Measurements from ENCODE around the gene TRAPPC12.
"Not testable (repeated sequence)": the region's sequence is repeated elsewhere in the genome, so short reads cannot be mapped to it uniquely, and the experiment has no call there.

Gene TRAPPC12

DNA sequence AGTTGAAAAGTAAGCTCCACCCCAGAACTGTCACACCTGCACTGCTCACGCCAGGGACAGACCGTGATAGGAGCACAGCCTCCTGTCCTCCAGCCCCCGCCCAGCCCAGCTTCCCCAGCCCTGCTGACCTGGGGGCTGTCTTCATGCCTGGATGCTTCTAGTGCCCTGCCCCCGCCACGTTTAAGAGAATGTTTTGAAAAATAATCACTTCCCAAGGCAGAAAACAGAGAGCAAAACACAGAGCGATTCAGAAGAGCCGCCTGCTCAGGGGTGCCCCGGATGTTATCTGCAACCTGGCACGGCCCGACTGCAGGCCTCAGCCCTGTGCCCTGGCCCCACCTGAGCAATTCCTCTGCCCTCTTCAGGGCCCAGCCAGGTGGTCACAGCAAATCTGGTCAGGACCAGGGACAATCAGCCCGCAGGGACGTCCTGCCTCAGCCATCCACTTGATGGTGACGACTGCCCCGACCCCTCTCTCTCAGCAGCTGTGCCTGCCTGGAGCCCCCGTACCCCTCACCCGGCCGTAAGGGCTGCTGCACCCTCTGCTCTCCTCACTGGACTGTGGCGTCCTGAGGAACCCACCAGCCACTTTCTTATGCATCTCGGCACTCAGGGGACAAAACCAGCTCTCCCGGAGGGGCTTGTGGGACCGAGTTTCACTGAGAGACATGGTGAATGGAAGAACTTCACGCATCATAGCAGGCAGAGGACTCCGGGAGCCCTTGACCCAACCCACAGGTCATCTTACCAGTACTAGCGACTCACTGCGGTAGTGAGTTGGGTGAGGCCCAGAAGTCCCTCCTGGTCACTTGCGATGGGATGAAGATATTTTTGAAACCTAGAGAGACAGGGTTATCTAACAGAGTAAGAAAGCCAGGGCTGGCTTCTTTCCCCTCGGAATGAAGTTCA lies 109.6 kb downstream of the TRAPPC12 start:
- DNase-seq, result peak; percentile 55

DNA sequence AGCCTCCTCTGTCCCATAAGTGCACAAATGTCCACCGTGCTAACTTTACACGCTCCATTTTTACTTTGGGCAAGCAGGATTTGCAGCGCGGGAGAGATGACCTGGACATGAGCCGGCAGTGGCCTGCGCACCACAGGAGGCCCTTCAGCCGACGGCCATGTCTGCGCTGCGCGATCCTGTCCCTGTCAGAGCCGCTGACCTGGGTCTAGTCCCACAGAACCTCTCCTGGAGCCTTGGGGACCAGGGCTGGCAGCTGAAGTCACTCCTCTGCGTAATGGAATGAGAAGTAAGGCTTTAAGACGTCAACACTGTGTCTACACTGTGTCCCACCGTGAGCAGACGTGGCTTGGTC lies 110.2 kb downstream of the TRAPPC12 start:
- DNase-seq, result no peak

DNA sequence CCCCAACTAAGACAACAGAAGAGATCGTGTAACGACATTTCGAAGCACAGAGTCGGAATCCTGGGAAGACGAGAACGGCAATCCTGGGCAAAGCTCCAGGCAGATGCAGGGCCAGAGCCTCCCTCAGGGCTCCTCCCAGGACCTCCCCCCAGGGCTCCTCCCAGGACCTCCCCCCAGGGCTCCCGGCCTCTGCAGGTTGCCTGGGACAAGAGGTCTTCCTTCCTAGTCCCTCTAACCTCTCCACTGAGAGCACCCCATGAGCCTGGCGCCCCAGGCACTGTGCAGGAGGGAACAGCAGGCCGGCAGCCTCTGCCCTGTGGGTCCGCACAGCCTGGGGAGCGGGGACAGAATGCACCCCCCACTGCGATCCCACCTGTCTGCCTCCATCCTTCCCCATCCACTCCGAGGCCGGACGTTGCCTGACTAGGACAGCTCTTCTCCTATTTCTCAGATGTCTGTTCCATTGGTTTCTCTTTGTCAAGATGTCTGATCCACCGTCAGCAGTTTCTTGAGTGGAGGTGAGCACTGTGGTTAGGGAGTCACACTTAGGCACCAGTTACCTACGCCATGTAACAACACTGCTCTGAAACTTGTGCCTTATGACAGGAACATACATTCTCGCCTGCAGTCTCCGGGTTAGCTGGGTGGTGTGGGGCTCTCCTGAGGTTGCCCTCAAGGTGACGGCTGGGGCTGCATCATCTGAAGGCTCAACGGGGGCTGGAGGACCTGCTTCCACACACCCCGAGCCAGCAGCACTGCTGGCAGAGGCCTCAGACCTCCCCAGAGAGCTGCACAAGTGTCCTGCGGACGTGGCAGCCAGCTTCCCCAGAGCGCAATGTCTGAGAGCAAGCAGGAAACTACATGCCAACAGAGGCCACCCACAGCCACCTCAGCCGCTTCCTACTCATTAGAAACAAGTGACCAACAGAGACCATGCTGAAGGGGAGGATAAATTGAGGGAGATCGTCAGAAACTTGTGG lies 111.0 kb downstream of the TRAPPC12 start:
- no peak for DNase-seq

DNA sequence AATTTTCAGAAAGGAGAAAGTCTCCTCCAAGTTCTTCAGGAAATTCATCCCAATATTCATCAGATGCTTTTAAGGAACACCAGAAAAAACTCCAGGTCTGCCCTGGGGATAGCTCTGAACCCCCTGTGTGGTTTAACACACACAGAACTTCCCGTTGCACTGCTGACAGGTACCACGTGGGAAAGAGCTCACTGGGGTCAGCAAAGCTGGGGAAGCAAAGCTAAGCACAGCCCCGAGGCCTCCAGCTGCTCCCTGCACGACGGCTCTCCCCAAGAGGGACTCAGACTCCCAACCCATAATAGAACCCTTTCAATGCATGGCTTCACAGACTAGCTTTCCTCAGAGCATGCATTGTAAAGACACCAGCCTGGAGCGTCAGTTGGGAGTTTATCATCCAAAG lies 111.8 kb downstream of the TRAPPC12 start:
- DNase-seq, result no peak

DNA sequence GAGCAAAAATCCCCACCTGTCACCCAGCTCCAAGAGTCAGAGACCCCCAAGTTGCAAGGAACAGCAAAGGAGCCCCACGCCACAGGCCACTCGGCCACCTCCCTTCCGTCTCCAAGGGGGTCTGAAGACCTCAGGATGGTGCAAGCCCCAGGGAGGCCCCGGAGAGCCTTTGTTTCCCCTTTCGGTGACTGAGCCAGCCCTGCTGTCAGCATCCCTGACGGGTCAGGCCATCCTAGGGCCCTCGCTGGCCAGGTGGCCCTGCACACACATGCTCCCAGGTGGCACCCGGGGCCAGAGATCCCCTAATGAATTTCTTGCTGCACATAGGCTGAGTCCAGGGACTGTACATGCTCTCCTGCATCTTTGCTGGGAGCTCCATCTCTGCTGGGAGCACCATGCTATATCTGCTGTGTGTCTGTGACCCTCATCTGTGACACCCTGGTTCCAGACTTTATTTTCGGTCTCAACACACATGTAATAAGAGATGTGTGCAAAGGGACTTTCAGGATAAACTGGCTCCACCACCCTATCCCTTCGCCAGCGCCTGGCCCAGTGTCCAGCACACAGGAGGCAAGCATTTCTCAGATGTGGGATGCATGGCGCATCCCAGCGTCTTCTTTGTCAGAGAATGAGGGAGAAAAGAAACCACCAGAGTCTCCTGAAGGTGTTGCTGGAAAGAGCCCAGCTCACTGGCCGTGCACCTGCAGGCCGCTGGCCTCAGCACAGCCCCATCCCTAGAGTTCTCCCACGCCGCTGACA lies 112.4 kb downstream of the TRAPPC12 start:
- DNase-seq, result no peak

DNA sequence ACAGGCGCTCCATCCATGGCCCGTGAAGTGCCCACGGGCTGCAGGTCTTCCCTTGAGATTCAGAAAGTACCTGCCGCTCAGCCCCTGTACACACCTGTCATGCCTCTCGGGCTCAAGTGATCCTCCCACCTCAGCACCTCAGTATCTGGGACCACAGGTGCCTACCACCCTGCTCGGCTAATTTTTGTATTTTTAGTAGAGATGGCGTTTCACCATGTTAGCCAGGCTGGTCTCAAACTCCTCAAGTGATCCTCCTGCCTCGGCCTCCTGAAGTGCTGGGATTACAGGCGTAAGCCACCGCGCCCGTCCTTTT lies 112.9 kb downstream of the TRAPPC12 start:
- not testable (repeated sequence) for DNase-seq

DNA sequence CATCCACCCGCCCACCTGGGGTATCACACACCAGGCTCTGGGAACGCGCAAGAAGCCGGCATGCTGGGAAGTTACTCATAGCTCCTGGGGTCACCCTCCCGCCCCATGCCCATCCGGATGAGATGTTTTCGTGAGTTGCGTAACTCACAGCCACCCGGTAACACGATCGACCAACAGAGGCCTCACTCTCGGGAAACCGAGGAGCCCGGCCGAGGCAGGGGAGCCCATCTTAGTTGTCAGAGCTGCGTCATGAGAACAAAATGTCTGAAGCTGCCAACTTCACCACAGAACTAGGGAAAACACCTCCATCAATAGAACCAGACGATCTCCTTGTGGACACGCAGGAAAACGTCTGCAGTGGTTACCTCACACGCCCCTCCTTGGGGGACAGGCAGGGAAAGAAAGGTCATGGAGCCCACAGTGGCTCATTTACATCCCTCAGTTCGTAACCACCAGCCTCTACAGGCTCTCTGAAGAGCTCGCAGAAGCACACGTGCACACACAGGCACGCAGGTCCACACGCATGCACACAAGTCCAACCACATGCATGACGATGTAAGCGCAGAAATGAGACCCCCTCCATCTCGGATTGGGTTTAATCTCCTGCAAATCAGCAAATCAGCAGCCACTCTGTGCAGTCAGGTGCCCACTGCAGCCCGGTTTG lies 113.6 kb downstream of the TRAPPC12 start:
- DNase-seq, result no peak

DNA sequence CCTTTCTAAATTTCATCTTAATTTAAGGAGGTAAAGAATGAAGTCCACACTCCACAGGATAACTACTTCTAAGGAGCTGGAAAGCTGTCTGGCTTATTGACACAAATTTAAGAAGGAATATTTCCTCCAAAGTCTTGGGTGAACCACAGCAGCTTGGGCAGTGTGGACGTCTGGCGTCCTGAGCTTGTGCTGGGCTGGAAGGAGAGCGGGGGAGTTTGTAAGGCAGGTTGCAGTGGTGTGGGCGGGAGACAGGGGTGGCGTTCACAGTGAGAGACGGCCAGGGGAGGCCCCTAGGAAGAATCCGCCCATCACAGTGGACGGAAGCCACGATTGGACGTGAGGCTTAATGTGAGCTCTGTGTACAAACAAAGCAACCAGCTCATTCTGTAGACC lies 114.1 kb downstream of the TRAPPC12 start:
- peak; percentile 75 for DNase-seq

DNA sequence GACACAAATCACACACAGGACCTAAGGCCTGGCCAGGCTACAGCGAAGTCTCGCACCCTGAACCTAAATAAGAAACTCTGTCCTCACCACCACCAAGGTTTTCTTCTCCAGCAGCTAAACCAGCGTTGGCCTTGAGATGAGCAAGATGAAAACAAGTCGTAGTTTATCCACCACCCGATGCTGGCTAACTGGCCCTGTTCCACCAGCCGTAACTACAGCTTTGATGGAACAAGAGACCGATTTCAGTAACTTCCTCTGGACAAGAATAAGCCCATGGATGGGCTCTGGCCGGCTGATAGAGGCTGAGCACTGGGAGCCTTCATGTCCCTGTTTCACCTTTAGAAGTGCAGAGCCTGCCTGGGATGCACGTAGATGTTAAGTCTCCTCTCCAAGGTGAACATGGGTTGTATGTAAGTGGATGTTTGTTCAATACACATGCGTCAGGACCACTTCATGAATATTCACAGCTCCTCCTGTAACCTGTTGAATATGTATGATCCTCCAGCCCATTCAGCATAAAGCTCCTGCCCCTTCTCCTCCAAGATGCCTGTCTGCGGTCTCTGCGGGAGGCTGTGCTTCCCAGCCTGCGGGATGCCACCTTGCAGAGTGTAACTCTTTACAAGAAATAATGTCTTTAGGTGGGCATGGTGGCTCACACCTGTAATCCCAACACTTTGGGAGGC lies 115.6 kb downstream of the TRAPPC12 start:
- no peak for DNase-seq

DNA sequence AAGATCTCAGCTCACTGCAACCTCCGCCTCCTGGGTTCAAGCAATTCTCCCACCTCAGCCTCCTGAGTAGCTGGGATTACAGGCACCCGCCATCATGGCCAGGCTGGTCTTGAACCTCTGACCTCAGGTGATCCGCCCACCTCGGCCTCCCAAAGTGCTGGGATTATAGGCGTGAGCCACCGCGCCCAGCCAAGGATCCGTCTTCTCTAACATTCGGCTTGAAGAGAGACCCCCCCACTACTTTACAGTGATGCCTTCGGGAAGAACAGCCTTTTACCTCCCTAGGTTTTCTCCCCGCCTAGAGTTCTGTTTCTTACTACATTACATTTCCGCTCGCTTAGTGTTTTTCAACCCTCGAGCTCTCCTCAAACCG lies 117.2 kb downstream of the TRAPPC12 start:
- not testable (repeated sequence) for DNase-seq

DNA sequence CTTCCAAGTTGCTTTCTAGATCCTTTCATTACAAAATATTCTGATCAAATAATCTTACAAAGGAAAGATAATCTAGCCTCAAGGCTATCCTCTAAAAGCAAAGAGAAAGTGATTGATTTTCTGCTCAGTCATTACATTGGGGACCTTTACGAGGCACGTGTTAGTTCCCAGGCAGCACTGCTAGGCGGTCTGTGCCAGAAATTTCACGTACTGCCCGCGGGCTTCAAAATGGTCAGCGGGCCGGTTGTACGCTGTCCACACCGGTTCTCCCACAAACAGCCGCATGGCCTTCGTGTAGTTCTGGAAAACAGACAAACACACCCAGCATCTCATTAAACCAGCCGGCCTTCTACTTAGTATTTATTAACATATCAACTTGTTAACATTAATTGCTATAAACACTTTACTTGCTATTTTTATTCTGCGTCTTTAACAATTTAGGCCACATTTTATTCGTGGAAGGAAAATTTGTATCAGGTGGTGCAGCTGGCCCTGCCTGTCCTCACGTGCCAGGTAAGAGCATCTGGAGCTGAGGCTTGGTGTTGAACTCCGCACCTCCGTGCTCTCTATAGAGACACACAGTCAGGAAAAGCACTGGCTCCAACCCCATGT lies 119.4 kb downstream of the TRAPPC12 start:
- DNase-seq, result no peak

DNA sequence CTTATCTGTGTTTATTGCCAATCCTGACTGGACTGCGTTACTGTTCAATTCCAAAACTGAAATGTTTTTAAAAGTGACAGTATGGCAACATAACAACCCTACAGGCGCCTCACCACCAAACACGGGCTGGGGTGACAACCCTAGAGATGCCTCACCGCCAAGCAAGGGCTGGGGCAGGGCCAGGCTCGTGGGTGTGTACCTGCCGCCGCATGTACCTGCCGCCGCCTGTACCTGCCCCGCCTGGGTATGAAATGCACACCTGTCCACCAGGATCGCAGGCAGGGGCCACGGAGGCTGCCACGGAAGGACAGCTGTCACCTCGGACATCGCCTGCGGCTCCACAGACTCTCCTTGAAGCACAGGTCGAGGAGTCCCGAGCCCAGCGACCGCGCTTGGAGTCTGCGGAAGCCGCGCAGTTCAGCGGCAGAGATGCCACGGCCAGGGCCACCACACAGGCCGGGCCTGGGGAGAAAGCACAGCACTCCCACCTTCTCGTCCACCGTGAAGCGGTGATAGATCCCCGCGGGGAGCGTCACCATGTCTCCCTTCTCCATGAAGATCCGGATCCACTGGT lies 120.9 kb downstream of the TRAPPC12 start:
- no peak for DNase-seq

DNA sequence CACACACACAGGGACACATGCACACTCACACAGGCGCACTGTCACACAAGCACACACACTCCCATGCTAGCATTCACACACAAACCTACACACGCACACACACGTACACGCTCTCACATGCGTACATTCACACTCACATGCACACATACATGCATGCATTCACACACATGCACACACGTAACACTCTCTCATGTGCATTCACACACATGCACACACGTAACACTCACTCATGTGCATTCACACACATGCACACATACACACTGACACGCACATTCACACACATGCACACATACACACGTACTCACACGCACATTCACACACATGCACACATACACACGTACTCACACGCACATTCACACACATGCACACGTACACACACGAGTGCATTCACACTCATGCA lies 123.6 kb downstream of the TRAPPC12 start:
- DNase-seq, result no peak

DNA sequence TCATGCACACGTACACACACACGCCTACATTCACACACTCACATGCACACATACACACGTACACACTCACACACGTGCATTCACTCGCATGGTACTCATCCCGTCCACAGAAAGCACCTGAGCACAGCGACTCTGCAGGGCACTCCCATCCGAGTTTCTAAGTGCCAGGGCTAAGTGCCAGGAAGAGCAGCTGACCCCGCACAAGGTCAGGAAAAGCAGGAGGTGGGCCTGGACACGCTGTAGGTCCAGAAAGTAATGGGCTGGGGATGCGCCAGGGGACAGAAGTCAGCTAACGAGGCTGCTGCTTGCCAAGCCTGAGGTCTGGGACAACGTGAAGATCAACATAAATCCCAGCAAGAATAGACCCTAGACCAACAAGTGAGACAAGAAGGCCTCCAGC lies 124.0 kb downstream of the TRAPPC12 start:
- DNase-seq, result no peak

DNA sequence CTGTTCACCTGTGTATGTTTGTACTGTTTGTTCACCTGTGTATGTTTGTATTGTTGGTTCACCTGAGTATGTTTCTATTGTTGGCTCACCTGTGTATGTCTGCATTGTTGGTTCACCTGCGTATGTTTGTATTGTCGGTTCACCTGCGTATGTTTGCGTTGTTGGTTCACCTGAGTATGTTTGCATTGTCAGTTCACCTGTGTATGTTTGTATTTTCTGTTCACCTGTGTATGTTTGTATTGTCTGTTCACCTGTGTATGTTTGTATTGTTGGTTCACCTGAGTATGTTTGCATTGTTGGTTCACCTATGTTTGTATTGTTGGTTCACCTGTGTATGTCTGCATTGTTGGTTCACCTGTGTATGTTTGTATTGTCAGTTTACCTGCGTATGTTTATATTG lies 125.2 kb downstream of the TRAPPC12 start:
- DNase-seq, result peak; percentile 24

DNA sequence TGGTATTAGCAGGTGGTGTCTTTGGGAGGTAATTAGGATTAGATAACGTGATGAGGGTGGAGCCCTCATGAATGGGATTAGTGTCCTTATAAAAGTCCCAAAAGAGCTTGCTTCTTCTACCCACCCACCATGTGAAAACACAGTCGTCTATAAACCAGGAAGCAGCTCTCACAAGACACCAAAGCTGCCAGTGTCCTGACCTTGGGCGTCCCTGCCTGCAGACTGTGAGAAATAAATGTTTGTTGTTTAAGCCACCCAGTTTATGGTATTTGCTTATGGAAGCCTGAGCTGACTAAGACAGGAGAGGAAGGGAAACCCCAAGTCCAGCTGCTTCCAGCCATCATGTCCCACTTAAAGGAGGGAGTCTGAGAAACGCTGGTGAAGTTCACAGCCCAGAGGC lies 126.3 kb downstream of the TRAPPC12 start:
- DNase-seq, result no peak

DNA sequence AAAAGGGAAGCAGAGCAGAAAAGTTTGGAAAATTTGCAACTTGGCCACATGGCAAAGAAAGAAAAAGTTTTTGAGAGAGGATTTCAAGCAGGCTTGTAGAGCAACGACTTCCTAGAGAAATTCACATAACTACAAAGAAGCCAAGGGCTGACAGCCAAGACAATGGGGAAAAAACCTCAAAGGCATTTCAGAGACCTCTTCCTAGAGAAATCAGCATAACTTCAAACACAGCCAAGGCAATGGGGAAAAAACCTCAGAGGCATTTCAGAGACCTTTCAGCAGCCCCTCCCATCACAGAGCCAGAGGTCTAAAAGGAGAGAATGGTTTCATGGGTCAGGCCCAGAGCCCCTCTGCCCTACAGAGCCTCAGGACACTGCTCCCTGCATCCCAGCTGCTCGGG lies 132.6 kb downstream of the TRAPPC12 start:
- no peak for DNase-seq

DNA sequence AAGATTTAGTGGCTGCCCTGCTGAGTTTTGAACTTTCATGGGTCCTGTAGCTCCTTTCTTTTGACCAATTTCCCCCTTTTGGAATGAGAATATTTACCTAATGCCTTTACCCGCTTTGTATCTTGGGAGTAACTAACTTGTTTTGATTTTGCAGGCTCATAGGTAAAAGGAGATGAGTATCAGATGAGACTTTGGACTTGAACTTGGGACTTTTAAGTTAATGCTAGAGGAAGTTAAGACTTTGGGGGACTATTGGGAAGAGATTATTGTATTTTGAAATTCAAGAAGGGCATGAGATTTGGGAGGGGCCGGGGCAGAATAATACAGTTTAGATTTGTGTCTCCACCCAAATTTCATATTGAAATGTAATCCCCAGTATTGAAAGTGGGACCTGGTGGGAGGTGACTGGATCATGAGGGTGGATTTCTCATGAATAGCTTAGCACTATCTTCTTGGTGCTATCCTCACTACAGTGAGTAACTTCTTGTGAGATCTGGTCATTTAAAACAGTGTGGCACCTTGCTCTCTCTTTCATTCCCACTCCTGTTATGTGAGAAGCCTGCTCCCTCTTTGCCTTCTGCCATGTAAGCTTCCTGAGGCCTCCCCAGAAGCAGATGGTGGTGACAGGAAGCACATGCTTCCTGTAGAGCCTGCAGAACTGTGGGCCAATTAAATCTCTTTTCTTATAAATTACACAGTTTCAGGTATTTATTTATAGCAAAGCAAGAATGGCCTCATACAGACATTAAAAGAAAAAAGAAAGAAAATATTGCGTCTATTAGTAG lies 133.7 kb downstream of the TRAPPC12 start:
- no peak for DNase-seq

DNA sequence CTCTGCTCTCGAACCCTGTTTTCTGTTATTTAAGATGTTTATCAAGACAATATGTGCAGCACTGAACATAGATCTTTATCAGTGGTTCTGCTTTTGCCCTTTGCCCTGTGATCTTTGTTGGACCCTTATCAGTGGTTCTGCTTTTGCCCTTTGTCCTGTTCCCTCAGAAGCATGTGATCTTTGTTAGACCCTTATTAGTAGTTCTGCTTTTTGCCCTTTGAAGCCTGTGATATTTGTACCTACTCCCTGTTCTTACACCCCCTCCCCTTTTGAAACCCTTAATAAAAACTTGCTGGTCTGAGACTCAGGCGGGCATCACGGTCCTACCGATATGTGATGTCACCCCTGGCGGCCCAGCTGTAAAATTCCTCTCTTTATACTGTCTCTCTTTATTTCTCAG lies 135.9 kb downstream of the TRAPPC12 start:
- not testable (repeated sequence) for DNase-seq

DNA sequence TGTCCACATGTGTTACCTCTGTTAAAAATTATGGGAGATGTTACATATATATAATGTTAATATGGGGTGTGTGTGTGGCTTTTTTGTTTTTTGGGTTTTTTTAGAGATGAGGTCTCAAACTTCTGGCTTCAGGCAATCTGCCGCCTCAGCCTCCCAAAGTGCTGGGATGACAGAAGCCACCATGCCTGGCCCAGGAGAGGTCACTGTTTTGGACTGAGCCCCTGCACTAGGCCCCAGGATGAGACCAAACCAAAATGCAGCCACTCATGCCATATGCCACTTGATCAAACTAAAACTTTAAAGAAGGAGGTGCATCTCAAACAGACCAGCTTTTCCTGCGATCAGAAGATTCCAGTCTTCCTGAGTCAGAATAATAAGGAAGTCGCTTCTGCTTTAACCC lies 137.3 kb downstream of the TRAPPC12 start:
- DNase-seq, result no peak

Data from NCI-H510A (cell line).